ENCODE measurements around the gene PEX6. TPM values are rescaled to one million over a fixed set of nuclear protein-coding genes. Genes with fewer than 3 reads are reported as not detected.
A peak's percentile ranks its signal among the peaks of the same experiment; 100 is the strongest.
"Not testable (repeated sequence)": the region's sequence is repeated elsewhere in the genome, so short reads cannot be mapped to it uniquely, and the experiment has no call there.

The PEX6 gene
- 21.2 and 25.4 TPM in 2 replicates for total RNA-seq (2014; rRNA removed; shearing (Covaris generic))
- polyA plus RNA-seq (2015; cell fraction: cytosol; rRNA removed): 11.2 and 14.0 TPM in 2 replicates
- 29.8 and 33.0 TPM in 2 replicates for polyA plus RNA-seq (2015; cell fraction: nucleus; rRNA removed)

- peak; percentile 90 for DNase-seq (ENCODE audit: low read depth)
These were observed at the start of gene PEX6 for GRCh38 chr6:42978839-42979522. PEX6 (minus strand) TSS chr6:42979181; CDS start chr6:42979150, 31 bp downstream.

GRCh38 chr6:43026365-43026764 is 47.4 kb upstream of the PEX6 start:
- no peak for DNase-seq (ENCODE audit: low read depth)

GRCh38 chr6:43024436-43024835 is 45.5 kb upstream of the PEX6 start:
- no peak for DNase-seq (ENCODE audit: low read depth)

GRCh38 chr6:43021270-43022047 is 42.5 kb upstream of the PEX6 start, which contains the start of gene RRP36:
RRP36 (plus strand) TSS chr6:43021623; CDS start chr6:43021655, 32 bp downstream.
- DNase-seq (ENCODE audit: low read depth): peak; percentile 66

GRCh38 chr6:43020847-43021246 is 41.9 kb upstream of the PEX6 start:
- no peak for DNase-seq (ENCODE audit: low read depth)

GRCh38 chr6:43020052-43020705 is 41.2 kb upstream of the PEX6 start:
- no peak for DNase-seq (ENCODE audit: low read depth)

- DNase-seq (ENCODE audit: low read depth): no peak
These were observed 40.2 kb upstream of the PEX6 start for GRCh38 chr6:43019152-43019551.

- DNase-seq (ENCODE audit: low read depth): no peak
These were observed 38.0 kb upstream of the PEX6 start for GRCh38 chr6:43016943-43017334.

GRCh38 chr6:43016176-43016942 is 37.4 kb upstream of the PEX6 start:
- no peak for DNase-seq (ENCODE audit: low read depth)

- DNase-seq (ENCODE audit: low read depth): peak; percentile 16
These were observed 35.5 kb upstream of the PEX6 start for GRCh38 chr6:43014434-43014909.

- peak; percentile 100 for DNase-seq (ENCODE audit: low read depth)
These were observed 35.0 kb upstream of the PEX6 start, which contains the start of the genes KLHDC3 and MEA1 for GRCh38 chr6:43013843-43014433. KLHDC3 (plus strand) TSS chr6:43014249; CDS start chr6:43017193, 2,944 bp downstream. MEA1 (minus strand) TSS chr6:43013946; CDS start chr6:43013813, 133 bp downstream.

- DNase-seq (ENCODE audit: low read depth): no peak
These were observed 34.3 kb upstream of the PEX6 start for GRCh38 chr6:43013097-43013842.

GRCh38 chr6:43012364-43012763 is 33.4 kb upstream of the PEX6 start:
- DNase-seq (ENCODE audit: low read depth): no peak

GRCh38 chr6:43011207-43011606 is 32.2 kb upstream of the PEX6 start:
- DNase-seq (ENCODE audit: low read depth): no peak

GRCh38 chr6:43009124-43009523 is 30.1 kb upstream of the PEX6 start:
- DNase-seq (ENCODE audit: low read depth): peak; percentile 21

- DNase-seq (ENCODE audit: low read depth): no peak
These were observed 28.1 kb upstream of the PEX6 start for GRCh38 chr6:43007126-43007525.

GRCh38 chr6:43006251-43006650 is 27.3 kb upstream of the PEX6 start:
- no peak for DNase-seq (ENCODE audit: low read depth)

GRCh38 chr6:43005844-43006243 is 26.9 kb upstream of the PEX6 start:
- DNase-seq (ENCODE audit: low read depth): no peak

- no peak for DNase-seq (ENCODE audit: low read depth)
These were observed 22.9 kb upstream of the PEX6 start for GRCh38 chr6:43001843-43002242.

GRCh38 chr6:42998205-42998604 is 19.2 kb upstream of the PEX6 start:
- not testable (repeated sequence) for DNase-seq (ENCODE audit: low read depth)

Measured in HT1080 (cell line).